Prostate gland (tissue), 2 donors: Measurements from ENCODE around the gene MRTO4.

ENCODE experiments used
- CTCF ChIP-seq, 4 experiments: fragments of 200-600 bp in 2 of 4; fragments of 450-650 bp in 2 of 4; sonication (generic) in 2 of 4; IDR thresholded peaks; 1 replicate in 3 of 4; 2 replicates in 1 of 4; pipeline ENCODE4 v1.5.1; 2016 to 2019; ENCODE audit warnings: antibody characterized with exemption in 4 of 4, mild to moderate bottlenecking in 2 of 4, moderate library complexity in 2 of 4
- POLR2A ChIP-seq: fragments of 450-650 bp; IDR thresholded peaks from one replicate; pipeline ENCODE4 v1.6.1; 2016; ENCODE audit warnings: antibody characterized with exemption, mild to moderate bottlenecking
- POLR2AphosphoS5 ChIP-seq: sonication (generic); formaldehyde crosslinking; IDR thresholded peaks from one replicate; pipeline ENCODE4 v1.6.1; 2017; ENCODE audit warnings: antibody characterized with exemption

- TF ChIP-seq POLR2A (no peak), CTCF (IDR thresholded peaks at IDR 0.05) (no peak), POLR2AphosphoS5 (no peak)
These were observed 23.0 kb downstream of the MRTO4 start for GRCh38 chr1:19274636-19275035.
